Stomach (tissue), 9 donors: Measurements from ENCODE around the gene GALK1. TPM values are rescaled to one million over a fixed set of nuclear protein-coding genes. Genes with fewer than 3 reads are reported as not detected.
A peak's percentile ranks its signal among the peaks of the same experiment; 100 is the strongest.

Experiments
- DNase-seq, 2 donors: peaks; one replicate each; pipeline versions ENCODE4 v3.0.0 to v3.0.0-alpha.2; 2013 to 2019
- H3K27ac ChIP-seq, 5 donors: fragments of 200-600 bp in 4 of 5; sonication (generic) in 4 of 5; one replicate each; pipeline ENCODE4 v1.5.1; 2013 to 2019; ENCODE audit warnings: mild to moderate bottlenecking in 1 of 5, moderate library complexity in 1 of 5
- H3K27me3 ChIP-seq, 3 donors: fragments of 200-600 bp; sonication (generic); one replicate each; pipeline ENCODE4 v1.5.1; 2017 to 2019; ENCODE audit warnings: mixed run types in 1 of 3
- H3K36me3 ChIP-seq, 4 donors: fragments of 200-600 bp; sonication (generic); 1 replicate in 3 of 4; 2 replicates in 1 of 4; pipeline ENCODE4 v1.5.1; 2016 to 2019
- H3K4me1 ChIP-seq, 4 donors: fragments of 200-600 bp; sonication (generic); one replicate each; pipeline ENCODE4 v1.5.1; 2016 to 2019
- H3K4me3 ChIP-seq, 4 donors: fragments of 200-600 bp; sonication (generic) in 3 of 4; one replicate each; pipeline ENCODE4 v1.5.1; 2016 to 2019; ENCODE audit warnings: mild to moderate bottlenecking in 1 of 4
- H3K9me3 ChIP-seq, 4 donors: fragments of 200-600 bp; sonication (generic); one replicate each; pipeline ENCODE4 v1.5.1; 2016 to 2019
- EP300 ChIP-seq: sonication (generic); formaldehyde crosslinking; IDR thresholded peaks from one replicate; pipeline ENCODE4 v1.6.1; 2017; ENCODE audit warnings: antibody characterized with exemption
- POLR2A ChIP-seq, 4 donors: fragments of 450-650 bp; IDR thresholded peaks; one replicate each; pipeline ENCODE4 v1.6.1; 2016; ENCODE audit warnings: antibody characterized with exemption in 4 of 4, control low read depth in 2 of 4, mild to moderate bottlenecking in 1 of 4, moderate library complexity in 1 of 4
- POLR2AphosphoS5 ChIP-seq, 3 donors: sonication (generic); formaldehyde crosslinking; IDR thresholded peaks; one replicate each; pipeline ENCODE4 v1.6.1; 2016; ENCODE audit warnings: antibody characterized with exemption in 3 of 3
- WGBS, 5 donors: extraction: QIAGEN DNeasy Blood & Tissue Kit in 3 of 5; methylation state at CpG; one replicate each; pipeline versions ENCODE4 v1.1.5 to v1.1.7; 2013 to 2018; 5-methylcytosine and 5-hydroxymethylcytosine counted together
- intact Hi-C: fragments of 100-400 bp; cut with DNase I; formaldehyde crosslinking; loops from one replicate; pipeline ENCODE4 v1.15.1; 2023; ENCODE audit warnings: low total_unique reads
- polyA plus RNA-seq, 3 donors: library from polyadenylated mRNA; stranded (reverse); fragments of 200-250 nt; gene quantifications; one replicate each; pipeline ENCODE4 v1.2.3, GENCODE V29; 2013
- total RNA-seq, 5 donors: library from RNA; depleted of rRNA; stranded (reverse); fragments of >200 nt; gene quantifications; one replicate each; pipeline versions ENCODE4 v1.1.0 to v1.2.3, GENCODE V29; 2014 to 2016
- TF ChIP-seq, protein P1 (sequence below), 7 experiments: fragments of 450-650 bp in 4 of 7; fragments of 200-600 bp in 3 of 7; sonication (generic) in 3 of 7; IDR thresholded peaks; one replicate each; pipeline ENCODE4 v1.5.1; 2016 to 2019; ENCODE audit warnings: antibody characterized with exemption in 7 of 7, control low read depth in 2 of 7, mild to moderate bottlenecking in 1 of 7
- donor health status: healthy with polysubstance abuse.
- donor health status: Bipolar disorder and iron deficiency.
- donor health status: healthy.

Gene GALK1
- total and polyA plus RNA-seq, 8 donors, result 7.6 to 57.1 (median 34.5) TPM

DNA sequence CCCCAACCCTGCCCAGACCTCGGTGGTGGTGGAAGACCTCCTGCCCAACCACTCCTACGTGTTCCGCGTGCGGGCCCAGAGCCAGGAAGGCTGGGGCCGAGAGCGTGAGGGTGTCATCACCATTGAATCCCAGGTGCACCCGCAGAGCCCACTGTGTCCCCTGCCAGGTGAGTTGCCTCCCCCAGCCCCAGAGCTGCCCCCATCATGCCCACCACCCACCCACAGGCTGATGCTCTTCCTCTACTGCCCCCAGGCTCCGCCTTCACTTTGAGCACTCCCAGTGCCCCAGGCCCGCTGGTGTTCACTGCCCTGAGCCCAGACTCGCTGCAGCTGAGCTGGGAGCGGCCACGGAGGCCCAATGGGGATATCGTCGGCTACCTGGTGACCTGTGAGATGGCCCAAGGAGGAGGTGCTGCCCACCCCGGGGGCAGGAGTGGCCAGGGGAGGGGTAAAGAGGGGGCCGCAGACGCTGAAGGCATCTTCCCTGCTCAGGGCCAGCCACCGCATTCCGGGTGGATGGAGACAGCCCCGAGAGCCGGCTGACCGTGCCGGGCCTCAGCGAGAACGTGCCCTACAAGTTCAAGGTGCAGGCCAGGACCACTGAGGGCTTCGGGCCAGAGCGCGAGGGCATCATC, 8.4 kb downstream of the GALK1 start:
- intact Hi-C loops, result loop anchor here (5.0 kb wide), 1 partner anchor 89 kb away; the partner anchor contains the start of genes RECQL5 and SAP30BP
- WGBS, 5 donors, result 83 to 92% (median 91%) methylated on average over 17 to 29 of the region's 29 CpGs
- DNase-seq, result no peak
- H3K36me3 ChIP-seq, result peaks cover 33 to 87% (median 74%) of the 10 kb centered on the region in 4 donors
- no peak for TF ChIP-seq POLR2AphosphoS5 (IDR thresholded peaks at IDR 0.05)
- no peaks in the 10 kb centered on the region for H3K9me3 ChIP-seq
- H3K27ac ChIP-seq, result no peak overlapping the region
- no peaks in the 10 kb centered on the region for H3K27me3 ChIP-seq
- peaks cover 8 to 28% (median 18%) of the 10 kb centered on the region in 4 donors for H3K4me1 ChIP-seq
- H3K4me3 ChIP-seq, result no peak overlapping the region

DNA sequence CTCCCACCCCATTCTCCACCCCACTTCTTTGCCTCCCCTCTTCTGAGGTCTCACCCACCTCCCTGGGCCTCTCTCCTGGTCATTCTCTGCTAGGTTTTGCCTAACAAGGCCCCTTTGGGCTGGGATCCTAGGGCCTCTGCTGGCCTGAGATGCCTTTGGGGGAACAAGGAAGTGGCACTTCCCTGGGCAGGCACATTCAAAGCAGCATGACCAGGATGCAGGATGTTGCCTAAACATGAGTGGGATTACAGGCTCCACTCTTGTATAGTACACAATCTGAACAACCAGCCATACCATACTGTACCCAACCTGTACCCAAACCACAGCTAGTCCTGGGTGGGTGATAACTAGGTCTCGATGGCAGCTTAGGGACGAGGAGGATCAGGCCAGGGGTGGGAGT, 9.0 kb downstream of the GALK1 start:
- TF ChIP-seq, protein P1, sequence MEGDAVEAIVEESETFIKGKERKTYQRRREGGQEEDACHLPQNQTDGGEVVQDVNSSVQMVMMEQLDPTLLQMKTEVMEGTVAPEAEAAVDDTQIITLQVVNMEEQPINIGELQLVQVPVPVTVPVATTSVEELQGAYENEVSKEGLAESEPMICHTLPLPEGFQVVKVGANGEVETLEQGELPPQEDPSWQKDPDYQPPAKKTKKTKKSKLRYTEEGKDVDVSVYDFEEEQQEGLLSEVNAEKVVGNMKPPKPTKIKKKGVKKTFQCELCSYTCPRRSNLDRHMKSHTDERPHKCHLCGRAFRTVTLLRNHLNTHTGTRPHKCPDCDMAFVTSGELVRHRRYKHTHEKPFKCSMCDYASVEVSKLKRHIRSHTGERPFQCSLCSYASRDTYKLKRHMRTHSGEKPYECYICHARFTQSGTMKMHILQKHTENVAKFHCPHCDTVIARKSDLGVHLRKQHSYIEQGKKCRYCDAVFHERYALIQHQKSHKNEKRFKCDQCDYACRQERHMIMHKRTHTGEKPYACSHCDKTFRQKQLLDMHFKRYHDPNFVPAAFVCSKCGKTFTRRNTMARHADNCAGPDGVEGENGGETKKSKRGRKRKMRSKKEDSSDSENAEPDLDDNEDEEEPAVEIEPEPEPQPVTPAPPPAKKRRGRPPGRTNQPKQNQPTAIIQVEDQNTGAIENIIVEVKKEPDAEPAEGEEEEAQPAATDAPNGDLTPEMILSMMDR (IDR thresholded peaks at IDR 0.05), result no peak
- TF ChIP-seq POLR2AphosphoS5 (IDR thresholded peaks at IDR 0.05) (no peak), POLR2A (IDR thresholded peaks at IDR 0.05) (no peak)
- 94 to 100% (median 100%) methylated on average over 2 of the region's 2 CpGs for WGBS, 5 donors
- no peak overlapping the region for H3K4me3 ChIP-seq
- H3K4me1 ChIP-seq, result peaks cover 8 to 28% (median 18%) of the 10 kb centered on the region in 4 donors
- H3K27me3 ChIP-seq, result no peaks in the 10 kb centered on the region
- H3K27ac ChIP-seq, result no peak overlapping the region
- H3K36me3 ChIP-seq, result peaks cover 33 to 92% (median 80%) of the 10 kb centered on the region in 4 donors
- DNase-seq, result no peak
- no peaks in the 10 kb centered on the region for H3K9me3 ChIP-seq
- intact Hi-C loops, result loop anchor here (5.0 kb wide), 1 partner anchor 89 kb away; the partner anchor contains the start of genes RECQL5 and SAP30BP

DNA sequence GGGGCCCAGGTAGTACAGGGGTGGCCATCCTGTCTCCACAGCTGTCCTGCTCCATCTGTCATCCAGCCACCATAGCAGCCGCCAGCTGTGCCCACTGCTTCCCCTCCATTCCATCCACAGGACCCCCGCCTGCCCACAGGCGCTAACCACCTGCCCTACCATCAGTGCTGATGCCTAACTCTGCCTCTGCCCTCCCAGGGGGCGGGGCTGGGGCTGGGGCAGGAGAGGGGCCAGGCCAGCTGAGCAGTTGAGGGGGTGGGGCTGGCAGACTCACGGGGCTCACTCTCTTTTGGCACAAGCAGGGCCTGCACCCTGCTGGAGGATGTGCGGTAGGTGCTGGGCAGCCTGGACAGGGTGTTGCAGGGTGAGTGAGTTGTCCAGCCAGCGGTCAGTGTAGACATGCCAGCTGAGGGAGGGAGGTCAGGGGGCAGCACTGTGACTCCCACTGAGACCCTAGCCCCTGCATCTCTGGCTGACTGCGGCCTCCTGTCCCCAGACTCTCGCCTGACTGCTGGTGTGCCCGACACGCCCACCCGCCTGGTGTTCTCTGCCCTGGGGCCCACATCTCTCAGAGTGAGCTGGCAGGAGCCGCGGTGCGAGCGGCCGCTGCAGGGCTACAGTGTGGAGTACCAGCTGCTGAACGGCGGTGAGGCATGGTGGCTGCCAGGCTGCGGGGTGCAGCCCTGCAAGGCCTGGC, 9.6 kb downstream of the GALK1 start:
- TF ChIP-seq POLR2A (IDR thresholded peaks at IDR 0.05), result no peak
- TF ChIP-seq EP300, result no peak
- TF ChIP-seq, protein P1 (IDR thresholded peaks at IDR 0.05), result no peak
- TF ChIP-seq POLR2AphosphoS5 (IDR thresholded peaks at IDR 0.05), result no peak
- Histone ChIP-seq H3K27ac (no peak overlapping the region), H3K9me3 (no peaks in the 10 kb centered on the region), H3K4me3 (no peak overlapping the region), H3K27me3 (no peaks in the 10 kb centered on the region), H3K36me3 (peaks cover 35 to 99% (median 86%) of the 10 kb centered on the region in 4 donors), H3K4me1 (peaks cover 8 to 28% (median 18%) of the 10 kb centered on the region in 4 donors)
- 72 to 85% (median 83%) methylated on average over 15 to 20 of the region's 20 CpGs for WGBS, 5 donors
- no peak for DNase-seq
- intact Hi-C loops, result loop anchor here (5.0 kb wide), 1 partner anchor 88 kb away; the partner anchor contains the start of genes RECQL5 and SAP30BP

DNA sequence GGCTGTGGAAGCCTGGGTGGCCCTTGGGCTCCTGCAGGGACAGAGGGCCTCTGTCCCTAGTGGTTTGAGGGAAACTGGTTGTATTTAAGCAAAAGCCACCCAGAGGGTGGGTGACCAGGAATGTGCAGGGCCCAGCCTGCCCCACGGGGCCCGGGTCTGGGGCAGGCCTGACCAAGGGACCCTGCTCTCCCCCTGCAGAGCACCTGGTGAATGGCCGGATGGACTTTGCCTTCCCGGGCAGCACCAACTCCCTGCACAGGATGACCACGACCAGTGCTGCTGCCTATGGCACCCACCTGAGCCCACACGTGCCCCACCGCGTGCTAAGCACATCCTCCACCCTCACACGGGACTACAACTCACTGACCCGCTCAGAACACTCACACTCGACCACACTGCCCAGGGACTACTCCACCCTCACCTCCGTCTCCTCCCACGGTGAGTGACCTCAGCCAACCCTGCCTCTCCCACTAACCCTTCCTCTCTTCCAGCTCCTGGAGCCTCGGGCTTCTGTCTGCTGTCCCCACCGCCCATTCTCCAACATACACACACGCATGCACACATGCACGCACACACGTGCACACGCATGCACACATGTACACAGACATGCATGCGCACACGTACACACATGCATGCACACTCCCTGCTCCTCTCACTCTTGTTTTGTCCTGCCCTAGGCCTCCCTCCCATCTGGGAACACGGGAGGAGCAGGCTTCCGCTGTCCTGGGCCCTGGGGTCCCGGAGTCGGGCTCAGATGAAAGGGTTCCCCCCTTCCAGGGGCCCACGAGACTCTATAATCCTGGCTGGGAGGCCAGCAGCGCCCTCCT, 10.4 kb downstream of the GALK1 start:
- Histone ChIP-seq H3K4me1 (peaks cover 9 to 36% (median 24%) of the 10 kb centered on the region in 4 donors), H3K27me3 (no peaks in the 10 kb centered on the region), H3K36me3 (peaks cover 35 to 100% (median 90%) of the 10 kb centered on the region in 4 donors), H3K4me3 (peak overlapping the region in 3 of 4 donors; percentile 45 to 50 (median 48)), H3K27ac (peak overlapping the region in 2 of 5 donors; percentile 49 to 79), H3K9me3 (no peaks in the 10 kb centered on the region)
- TF ChIP-seq EP300 (no peak), POLR2A (IDR thresholded peaks at IDR 0.05) (no peak), POLR2AphosphoS5 (IDR thresholded peaks at IDR 0.05) (no peak)
- TF ChIP-seq, protein P1 (IDR thresholded peaks at IDR 0.05), result no peak
- no peak for DNase-seq
- WGBS, 5 donors, result 73 to 81% (median 77%) methylated on average over 24 to 27 of the region's 27 CpGs
- intact Hi-C loops, result loop anchor here (5.0 kb wide), 1 partner anchor 87 kb away; the partner anchor contains the start of genes RECQL5 and SAP30BP
